Fibroblast of lung (primary cell): ENCODE data around the gene NEK11. TPM values are rescaled to one million over a fixed set of nuclear protein-coding genes. Genes with fewer than 3 reads are reported as not detected.
"Not testable (repeated sequence)": the region's sequence is repeated elsewhere in the genome, so short reads cannot be mapped to it uniquely, and the experiment has no call there.

Source experiments
- DNase-seq, 2 donors: peaks; one replicate each; pipeline versions ENCODE4 v3.0.0 to v3.0.0-alpha.2; 2010; ENCODE audit warnings: low read depth in 2 of 2
- H2AFZ ChIP-seq: 2 replicates; pipeline ENCODE4 v1.5.1; 2012; ENCODE audit warnings: low read length, control low read depth, inconsistent platforms
- H3K27ac ChIP-seq: 2 replicates; pipeline ENCODE4 v1.5.1; 2011; ENCODE audit warnings: low read length, control low read depth; ENCODE audit not compliant: insufficient read depth
- H3K27me3 ChIP-seq: 2 replicates; pipeline ENCODE4 v1.5.1; 2011; ENCODE audit warnings: mild to moderate bottlenecking, low read length; ENCODE audit not compliant: control insufficient read depth, insufficient read depth
- H3K36me3 ChIP-seq: 2 replicates; pipeline ENCODE4 v1.5.1; 2011; ENCODE audit warnings: low read length; ENCODE audit not compliant: control insufficient read depth, insufficient read depth
- H3K4me1 ChIP-seq: 2 replicates; pipeline ENCODE4 v1.5.1; 2011; ENCODE audit warnings: low read length; ENCODE audit not compliant: control insufficient read depth, insufficient read depth; ENCODE audit errors: extremely low read depth
- H3K4me2 ChIP-seq: 2 replicates; pipeline ENCODE4 v1.5.1; 2011; ENCODE audit warnings: low read length, control low read depth; ENCODE audit not compliant: insufficient read depth; ENCODE audit errors: extremely low read depth
- H3K4me3 ChIP-seq, 4 experiments: fragments of 200-600 bp in 1 of 4; sonication (generic) in 1 of 4; replicated peaks in 1 of 4; 2 replicates each; pipeline ENCODE4 v1.5.1; 2011 to 2016; ENCODE audit warnings: low read length in 4 of 4, low read depth in 3 of 4, mild to moderate bottlenecking in 3 of 4, control low read depth in 2 of 4, inconsistent platforms in 1 of 4, mixed read lengths in 1 of 4; ENCODE audit not compliant: insufficient read depth in 1 of 4; ENCODE audit errors: control extremely low read depth in 1 of 4
- H3K79me2 ChIP-seq: 2 replicates; pipeline ENCODE4 v1.5.1; 2012; ENCODE audit warnings: mild to moderate bottlenecking, low read length, inconsistent platforms; ENCODE audit not compliant: control insufficient read depth, insufficient read depth
- H3K9ac ChIP-seq: 2 replicates; pipeline ENCODE4 v1.5.1; 2011; ENCODE audit warnings: mild to moderate bottlenecking, low read length, control low read depth; ENCODE audit not compliant: insufficient read depth
- H3K9me3 ChIP-seq: 2 replicates; pipeline ENCODE4 v1.5.1; 2012; ENCODE audit warnings: low read depth, low read length; ENCODE audit not compliant: control insufficient read depth, insufficient read depth
- H4K20me1 ChIP-seq: 2 replicates; pipeline ENCODE4 v1.5.1; 2011; ENCODE audit warnings: low read length; ENCODE audit not compliant: control insufficient read depth, insufficient read depth; ENCODE audit errors: extremely low read depth
- CTCF ChIP-seq, 2 donors: IDR thresholded peaks in 1 of 2; conservative IDR thresholded peaks in 1 of 2; 1 replicate in 1 of 2; 2 replicates in 1 of 2; pipeline ENCODE4 v1.5.1; 2011 to 2012; ENCODE audit warnings: low read length in 2 of 2, control low read depth in 1 of 2, inconsistent platforms in 1 of 2, low read depth in 1 of 2, mild to moderate bottlenecking in 1 of 2
- EZH2 ChIP-seq: IDR thresholded peaks from 2 replicates; pipeline ENCODE4 v1.5.1; 2012; ENCODE audit warnings: low read length, control low read depth, mild to moderate bottlenecking; ENCODE audit errors: missing control alignments
- polyA plus RNA-seq, 2 donors: library from polyadenylated mRNA; depleted of rRNA in 1 of 2; stranded (reverse) in 1 of 2; unstranded in 1 of 2; fragments of >200 nt; gene quantifications; 2 replicates each; pipeline ENCODE4 v1.2.1, GENCODE V29; 2011 to 2012; ENCODE audit warnings: missing spikeins in 1 of 2
- total RNA-seq: library from RNA; depleted of rRNA; stranded (reverse); fragments of >200 nt; gene quantifications from 2 replicates; pipeline ENCODE4 v1.2.1, GENCODE V29; 2014

Gene NEK11
- total and polyA plus RNA-seq, 2 donors (not counting 1 experiment from before 2014, with no cell fraction given), result 4.3 to 13.0 TPM

GRCh38 chr3:131371688-131372066 lies 345.0 kb downstream of the NEK11 start:
- Histone ChIP-seq H2AFZ (no peak overlapping the region), H3K4me2 (no peak overlapping the region), H3K79me2 (no peaks in the 10 kb centered on the region), H3K36me3 (no peaks in the 10 kb centered on the region), H3K27ac (no peak overlapping the region), H4K20me1 (no peaks in the 10 kb centered on the region), H3K27me3 (no peaks in the 10 kb centered on the region), H3K4me3 (no peak overlapping the region), H3K9ac (no peak overlapping the region), H3K9me3 (no peaks in the 10 kb centered on the region), H3K4me1 (no peaks in the 10 kb centered on the region)
- no peak for DNase-seq
- TF ChIP-seq EZH2 (no peak), CTCF (conservative IDR thresholded peaks at IDR 0.05 in 1 of 2, IDR thresholded peaks at IDR 0.05 in 1 of 2; ENCODE audit: low read depth in 1 of 2, low read length in 2 of 2) (no peak)

- TF ChIP-seq EZH2 (no peak), CTCF (conservative IDR thresholded peaks at IDR 0.05 in 1 of 2, IDR thresholded peaks at IDR 0.05 in 1 of 2; ENCODE audit: low read depth in 1 of 2, low read length in 2 of 2) (no peak)
- Histone ChIP-seq H3K4me1 (no peaks in the 10 kb centered on the region), H2AFZ (no peak overlapping the region), H4K20me1 (no peaks in the 10 kb centered on the region), H3K9ac (no peak overlapping the region), H3K9me3 (no peaks in the 10 kb centered on the region), H3K27me3 (no peaks in the 10 kb centered on the region), H3K79me2 (no peaks in the 10 kb centered on the region), H3K4me2 (no peak overlapping the region), H3K27ac (no peak overlapping the region), H3K36me3 (no peaks in the 10 kb centered on the region), H3K4me3 (no peak overlapping the region)
- DNase-seq, result no peak
Observed at GRCh38 chr3:131374741-131375140, 348.1 kb downstream of the NEK11 start.

- H3K4me3 ChIP-seq, result peak overlapping the region; percentile 66 to 95 (median 82)
- not testable (repeated sequence) for H4K20me1 ChIP-seq, H3K36me3 ChIP-seq, H3K27me3 ChIP-seq, H3K9me3 ChIP-seq, H3K4me1 ChIP-seq, H3K79me2 ChIP-seq
- H2AFZ ChIP-seq, result peak overlapping the region; percentile 72
- peak in 1 of 2 donors; percentile 15 for DNase-seq
- peak overlapping the region; percentile 72 for H3K9ac ChIP-seq
- H3K27ac ChIP-seq, result peak overlapping the region; percentile 79
- H3K4me2 ChIP-seq, result peak overlapping the region; percentile 56
Observed at GRCh38 chr3:131380821-131381444, 354.3 kb downstream of the NEK11 start.
